HG03342 (cell line): Measurements from ENCODE around the gene PNLIPRP2.

Experiments
- ATAC-seq: cut with Tn5 transposase; IDR thresholded peaks from one replicate; pipeline ENCODE4 v1.9.1; 2021; ENCODE audit warnings: mild to moderate bottlenecking, moderate library complexity; ENCODE audit not compliant: unreplicated experiment

PNLIPRP2 gene

GRCh38 chr10:116612107-116612769 is 8.5 kb upstream of the PNLIPRP2 start:
- ATAC-seq: no peak

- ATAC-seq: no peak
Measured at GRCh38 chr10:116613471-116613870, 7.3 kb upstream of the PNLIPRP2 start.

GRCh38 chr10:116614796-116615195 is 6.0 kb upstream of the PNLIPRP2 start:
- no peak for ATAC-seq

- no peak for ATAC-seq
Measured at GRCh38 chr10:116615199-116615776, 5.5 kb upstream of the PNLIPRP2 start.

- no peak for ATAC-seq
Measured at GRCh38 chr10:116621476-116621875, 723 bp downstream of the PNLIPRP2 start.

- ATAC-seq: no peak
Measured at GRCh38 chr10:116621934-116622655, 1.3 kb downstream of the PNLIPRP2 start.

GRCh38 chr10:116625845-116626244 is 5.1 kb downstream of the PNLIPRP2 start:
- no peak for ATAC-seq

GRCh38 chr10:116626815-116627214 is 6.1 kb downstream of the PNLIPRP2 start:
- no peak for ATAC-seq

- no peak for ATAC-seq
Measured at GRCh38 chr10:116627386-116627933, 6.7 kb downstream of the PNLIPRP2 start.

GRCh38 chr10:116629340-116629739 is 8.6 kb downstream of the PNLIPRP2 start:
- no peak for ATAC-seq

- ATAC-seq: no peak
Measured at GRCh38 chr10:116630020-116630419, 9.3 kb downstream of the PNLIPRP2 start.

GRCh38 chr10:116631871-116632295 is 11.1 kb downstream of the PNLIPRP2 start:
- no peak for ATAC-seq

GRCh38 chr10:116632596-116633215 is 12.0 kb downstream of the PNLIPRP2 start:
- ATAC-seq: no peak

GRCh38 chr10:116633216-116633600 is 12.5 kb downstream of the PNLIPRP2 start:
- ATAC-seq: no peak

- ATAC-seq: no peak
Measured at GRCh38 chr10:116634126-116634975, 13.6 kb downstream of the PNLIPRP2 start.

- ATAC-seq: no peak
Measured at GRCh38 chr10:116636385-116636784, 15.6 kb downstream of the PNLIPRP2 start.

- no peak for ATAC-seq
Measured at GRCh38 chr10:116636976-116637375, 16.2 kb downstream of the PNLIPRP2 start.

- no peak for ATAC-seq
Measured at GRCh38 chr10:116637830-116638229, 17.1 kb downstream of the PNLIPRP2 start.

- no peak for ATAC-seq
Measured at GRCh38 chr10:116646502-116646901, 25.7 kb downstream of the PNLIPRP2 start.

- no peak for ATAC-seq
Measured at GRCh38 chr10:116648903-116649302, 28.1 kb downstream of the PNLIPRP2 start.
